ENCODE results near the gene CHRND.
"Not testable (repeated sequence)": the region's sequence is repeated elsewhere in the genome, so short reads cannot be mapped to it uniquely, and the experiment has no call there.

CHRND gene

DNA sequence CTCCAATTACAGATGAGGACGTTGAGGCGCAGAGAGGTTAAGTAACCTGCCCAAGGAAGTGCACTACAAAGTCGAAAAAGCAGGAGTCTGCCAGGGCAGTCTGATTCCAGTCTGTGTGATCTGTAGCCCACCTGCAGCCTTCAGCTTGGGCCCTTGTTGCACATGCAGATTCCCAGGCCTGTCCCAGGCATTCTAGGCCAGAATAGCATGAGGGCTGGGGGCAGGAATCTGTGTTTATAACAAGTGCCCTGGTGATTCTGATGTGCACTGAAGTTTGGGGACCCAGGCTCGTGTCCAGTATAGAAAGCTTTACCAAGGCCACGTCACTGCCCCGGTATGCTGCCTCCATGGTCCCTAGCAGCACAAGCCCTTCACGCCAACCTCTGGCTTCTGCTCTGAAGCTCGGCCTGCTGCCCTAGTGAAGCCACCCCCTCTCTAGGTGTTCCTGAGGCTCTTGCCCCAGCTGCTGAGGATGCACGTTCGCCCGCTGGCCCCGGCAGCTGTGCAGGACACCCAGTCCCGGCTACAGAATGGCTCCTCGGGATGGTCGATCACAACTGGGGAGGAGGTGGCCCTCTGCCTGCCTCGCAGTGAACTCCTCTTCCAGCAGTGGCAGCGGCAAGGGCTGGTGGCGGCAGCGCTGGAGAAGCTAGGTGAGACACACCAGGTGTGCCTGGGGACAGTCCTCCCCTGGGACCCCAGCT, 18.1 kb downstream of the CHRND start:
- DNase-seq: no peak

GRCh38 chr2:232544674-232545073, 18.7 kb downstream of the CHRND start:
- DNase-seq: no peak

DNA sequence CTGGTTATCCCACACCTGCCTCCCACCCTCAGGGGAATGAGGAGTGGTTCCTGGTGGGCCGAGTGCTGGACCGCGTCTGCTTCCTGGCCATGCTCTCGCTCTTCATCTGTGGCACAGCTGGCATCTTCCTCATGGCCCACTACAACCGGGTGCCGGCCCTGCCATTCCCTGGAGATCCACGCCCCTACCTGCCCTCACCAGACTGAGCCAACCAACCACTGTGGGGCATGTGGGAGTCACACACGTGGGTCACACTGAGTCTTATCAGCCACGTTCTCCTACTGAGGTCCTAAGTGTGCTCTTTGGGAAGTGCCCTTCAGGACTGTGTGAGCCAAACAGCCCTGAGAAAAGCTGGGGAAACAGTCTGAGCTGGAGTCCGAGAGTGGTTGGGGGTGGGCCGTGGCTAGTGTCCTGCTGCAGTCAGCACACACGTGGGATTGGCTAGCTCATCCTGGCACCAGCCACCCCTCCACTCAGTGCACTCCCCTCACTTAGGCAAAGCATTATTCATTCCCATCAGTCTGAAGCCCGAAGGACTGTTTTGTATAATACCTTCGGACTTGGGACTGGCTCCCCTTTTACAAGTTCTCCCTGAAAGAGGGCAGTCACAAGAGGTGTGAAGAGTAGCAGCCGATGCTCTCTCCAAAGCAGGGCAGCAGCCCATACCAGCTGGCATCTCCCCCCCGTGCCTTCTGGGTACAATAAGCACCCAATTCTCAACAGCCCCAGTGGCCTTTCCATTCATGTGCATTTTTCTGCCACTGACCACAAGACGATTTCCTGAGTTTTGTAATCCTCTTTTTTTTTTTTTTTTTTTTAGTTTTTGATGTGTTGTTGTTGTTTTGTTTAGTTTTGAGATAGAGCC, 19.8 kb downstream of the CHRND start:
- DNase-seq: no peak

GRCh38 chr2:232547991-232548390, 22.0 kb downstream of the CHRND start:
- DNase-seq: no peak

- DNase-seq: peak; percentile 52
Measured at GRCh38 chr2:232549655-232550353, 23.8 kb downstream of the CHRND start.

DNA sequence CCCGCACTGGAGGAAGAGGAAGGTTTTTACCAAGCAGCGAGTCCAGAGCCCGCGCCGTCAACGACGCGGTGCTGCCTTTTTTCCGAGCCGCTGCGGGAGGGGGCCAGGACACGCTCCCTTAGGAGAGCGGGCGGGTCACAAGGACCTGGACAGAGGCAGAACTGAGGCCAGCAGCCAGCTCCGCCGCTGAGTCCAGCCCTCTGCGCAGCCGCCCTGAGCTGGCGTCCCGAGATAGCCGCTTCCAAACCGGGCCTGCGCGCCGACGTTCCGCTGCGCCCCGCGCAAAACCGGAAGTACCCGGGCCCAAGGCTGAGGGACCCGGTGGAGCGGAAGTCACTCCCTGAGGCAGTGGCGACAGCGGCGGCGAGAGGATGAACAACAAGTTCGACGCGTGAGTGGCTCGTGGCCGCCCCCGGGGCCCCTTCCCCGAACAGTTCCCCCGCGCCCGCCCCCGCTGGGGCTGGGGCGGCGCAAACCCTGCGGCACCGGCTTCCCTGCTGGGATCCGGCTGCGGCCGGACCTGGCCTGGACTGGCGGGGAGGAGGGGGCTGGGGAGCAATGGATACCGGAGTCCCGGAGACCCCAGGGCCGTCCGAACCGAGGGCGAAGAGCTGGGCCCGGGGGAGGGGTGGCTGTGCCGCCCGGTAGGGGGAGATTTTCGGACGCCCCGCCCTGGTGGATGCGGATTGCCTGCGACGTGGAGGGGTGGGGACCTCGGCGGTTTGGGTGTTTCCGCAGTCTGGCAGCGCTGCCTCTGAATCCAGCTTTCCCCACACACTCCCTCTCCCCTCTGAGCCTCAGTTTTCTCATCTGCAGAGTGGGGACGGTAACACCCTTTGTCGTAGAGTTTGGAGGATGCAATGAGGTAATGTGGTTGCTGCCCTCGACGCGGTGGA, 24.6 kb downstream of the CHRND start, which contains the start of the genes EIF4E2 and TIGD1:
TSS of gene EIF4E2 (plus strand) at position 336 of the 896 bp plus-strand sequence. CDS start at position 372, 36 bp downstream.
TSS of gene TIGD1 (minus strand) at position 204 of the 896 bp plus-strand sequence. CDS start 675 bp downstream, outside the sequence.
- DNase-seq: peak; percentile 65

GRCh38 chr2:232551250-232551638, 25.3 kb downstream of the CHRND start:
- DNase-seq: no peak

- DNase-seq: no peak
Measured at GRCh38 chr2:232551776-232552175, 25.8 kb downstream of the CHRND start.

DNA sequence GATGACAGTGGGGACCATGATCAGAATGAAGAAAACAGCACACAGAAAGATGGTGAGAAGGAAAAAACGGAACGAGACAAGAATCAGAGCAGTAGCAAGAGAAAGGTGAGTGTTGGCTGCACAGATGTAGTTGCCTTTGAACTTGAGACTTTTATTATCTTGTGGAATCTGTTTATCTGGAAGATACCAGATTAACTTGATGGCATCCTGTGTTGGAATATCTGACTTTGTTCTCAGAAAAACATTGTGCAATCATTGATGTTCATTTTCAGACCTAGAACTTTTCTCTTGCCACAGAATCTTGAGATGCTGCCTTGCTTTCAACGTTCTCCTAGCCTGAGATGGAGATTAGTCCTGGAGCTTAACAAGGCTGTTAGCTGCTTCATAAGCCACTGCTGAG, 30.5 kb downstream of the CHRND start:
- DNase-seq: no peak

DNA sequence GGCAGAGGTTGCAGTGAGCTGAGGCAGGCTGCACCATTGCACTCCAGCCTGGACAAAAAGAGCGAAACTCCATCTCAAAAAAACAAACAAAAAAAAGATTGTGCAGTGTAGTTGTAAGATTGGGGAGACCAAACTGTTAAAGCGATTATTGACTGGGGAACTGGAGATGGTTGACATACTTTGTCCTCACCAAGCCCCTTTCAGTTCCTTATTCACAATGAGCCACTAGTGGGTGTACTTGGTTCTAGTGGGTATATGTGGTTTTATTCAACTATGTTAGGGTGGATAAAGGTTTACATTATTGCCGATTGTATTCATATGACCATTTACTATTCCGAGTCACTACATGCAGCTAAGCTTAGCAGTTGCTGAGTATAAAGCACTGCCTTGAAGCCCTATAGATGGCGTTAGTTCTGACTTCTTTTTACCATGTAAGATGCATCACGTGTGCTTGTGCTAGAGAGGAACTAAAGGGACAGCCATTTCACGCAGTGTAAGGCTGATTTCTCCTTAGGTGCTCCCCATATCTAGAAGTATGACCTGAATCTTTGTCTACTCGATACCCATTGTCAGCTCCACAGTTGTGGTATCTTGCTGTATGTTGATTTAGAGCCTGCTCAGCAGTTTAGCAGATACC, 36.7 kb downstream of the CHRND start:
- no peak for DNase-seq

- no peak for DNase-seq
Measured at GRCh38 chr2:232563580-232563979, 37.6 kb downstream of the CHRND start.

- no peak for DNase-seq
Measured at GRCh38 chr2:232567721-232568120, 41.8 kb downstream of the CHRND start.

DNA sequence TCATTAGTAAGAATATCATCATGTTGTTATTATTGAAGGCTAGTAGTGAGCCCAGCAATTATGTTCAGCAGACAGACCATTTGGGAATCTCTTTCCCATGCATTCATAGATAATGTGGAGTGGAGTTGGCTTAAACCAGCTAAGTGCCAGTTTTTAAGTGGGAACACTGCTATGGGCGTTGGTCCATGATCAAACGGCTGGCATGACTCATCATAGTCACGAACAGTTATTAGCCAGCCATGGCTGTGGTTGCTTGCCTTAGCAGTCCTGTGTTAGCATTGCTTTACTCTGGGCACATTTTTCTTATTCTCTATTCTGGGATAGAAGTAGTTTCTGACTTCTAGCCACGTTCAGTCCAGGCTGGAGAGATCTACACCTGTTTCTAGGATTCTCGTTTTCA, 42.2 kb downstream of the CHRND start:
- DNase-seq: no peak

- DNase-seq: no peak
Measured at GRCh38 chr2:232569541-232569940, 43.6 kb downstream of the CHRND start.

DNA sequence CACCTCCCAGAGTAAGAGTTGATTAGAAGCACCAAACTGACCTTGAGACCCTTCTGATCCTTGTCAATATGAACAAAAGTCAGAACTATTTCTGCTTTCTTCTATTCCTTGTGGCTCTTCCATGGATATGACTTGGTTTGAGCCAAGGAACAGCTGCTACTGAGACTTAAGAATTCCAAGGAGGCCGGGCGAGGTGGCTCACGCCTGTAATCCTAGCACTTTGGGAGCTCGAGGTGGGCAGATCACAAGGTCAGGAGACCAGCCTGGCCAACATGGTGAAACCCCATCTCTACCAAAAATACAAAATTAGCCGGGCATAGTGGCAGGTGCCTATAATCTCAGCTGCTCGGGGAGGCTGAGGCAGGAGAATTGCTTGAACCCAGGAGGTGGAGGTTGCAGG, 44.5 kb downstream of the CHRND start:
- not testable (repeated sequence) for DNase-seq

GRCh38 chr2:232571026-232571474, 45.1 kb downstream of the CHRND start:
- no peak for DNase-seq

DNA sequence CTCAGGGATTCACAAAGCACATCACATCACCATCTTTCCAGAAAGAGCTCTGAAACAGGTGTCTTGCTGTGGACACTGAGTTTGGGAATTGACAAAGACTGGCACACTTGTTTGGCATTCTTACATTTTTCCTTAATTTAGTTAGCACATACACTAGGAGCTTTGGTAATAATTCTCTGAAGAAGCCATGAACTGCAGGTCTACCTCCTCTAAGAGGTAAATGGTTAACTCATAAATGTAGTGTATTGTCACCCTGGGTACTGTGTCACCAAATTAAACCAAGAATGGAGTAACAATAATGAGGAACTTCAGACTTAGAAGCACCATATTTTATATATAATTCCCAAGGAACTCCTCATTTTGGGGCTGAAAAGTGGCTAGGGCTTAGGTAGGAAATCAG, 47.1 kb downstream of the CHRND start:
- no peak for DNase-seq

DNA sequence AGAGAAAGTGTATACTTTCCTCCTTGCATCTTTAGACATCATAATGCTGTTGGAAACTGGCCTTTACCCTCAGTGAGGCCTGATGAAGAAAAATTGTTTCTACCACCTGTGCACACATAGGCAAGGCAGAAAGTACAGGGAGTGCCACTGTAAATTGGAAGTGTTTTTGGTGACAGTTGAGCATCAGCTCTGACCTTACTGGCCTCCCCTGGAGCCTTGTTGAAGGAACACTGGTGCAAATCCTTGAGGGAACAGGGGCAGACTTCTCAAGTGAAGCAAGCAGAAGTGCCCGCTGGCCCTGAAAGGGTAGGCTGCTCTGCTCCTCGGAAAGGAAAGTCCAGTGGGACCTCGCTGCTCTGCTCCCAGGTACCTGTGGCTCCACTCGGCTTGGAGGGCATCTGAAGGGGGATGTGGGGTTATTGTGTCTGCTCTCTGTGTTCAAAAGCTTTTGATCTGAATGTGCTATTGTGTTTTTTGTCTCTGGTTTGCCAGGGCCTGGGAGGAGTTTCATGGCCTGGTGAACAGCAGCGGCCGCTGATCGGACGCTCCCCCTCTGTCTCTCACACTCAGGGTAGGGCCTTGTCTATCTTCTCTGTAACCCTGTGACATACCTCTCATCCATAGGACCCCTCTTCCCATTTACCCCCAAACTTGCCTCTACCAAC, 47.9 kb downstream of the CHRND start:
- DNase-seq: no peak

DNA sequence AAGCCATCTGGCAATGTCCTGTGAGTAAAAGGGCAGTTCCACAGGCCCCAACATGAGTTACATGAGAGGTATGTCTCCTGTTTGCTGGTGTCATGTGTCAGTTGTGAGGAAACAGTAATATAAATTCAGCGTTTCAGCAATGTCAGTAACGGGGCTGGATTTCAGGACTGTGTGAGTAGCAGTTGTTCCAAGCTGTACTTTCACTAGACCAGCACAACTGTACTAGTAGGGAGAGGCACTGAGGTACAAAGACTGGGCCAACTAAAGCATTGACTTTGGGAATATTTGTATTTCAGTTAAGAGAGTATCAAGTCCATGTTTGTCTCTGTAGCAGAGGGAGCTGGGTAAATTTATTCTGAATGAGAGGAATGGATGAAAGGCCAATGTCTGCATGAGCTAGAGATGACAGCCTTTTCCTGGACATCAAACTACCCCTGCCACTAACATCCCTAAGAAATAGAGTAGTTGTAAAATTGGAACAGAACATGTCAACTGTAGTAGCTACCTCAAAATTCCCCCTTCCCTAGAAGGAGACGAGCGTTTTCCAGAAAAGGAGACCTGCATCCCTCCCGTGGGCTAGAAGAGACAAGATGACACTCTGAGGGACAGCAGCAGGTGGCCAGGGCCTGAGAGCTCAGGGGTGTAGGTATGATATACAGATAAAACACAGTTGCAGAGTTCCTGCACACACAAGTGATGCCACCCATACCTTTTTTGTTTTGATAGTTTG, 48.9 kb downstream of the CHRND start:
- no peak for DNase-seq

DNA sequence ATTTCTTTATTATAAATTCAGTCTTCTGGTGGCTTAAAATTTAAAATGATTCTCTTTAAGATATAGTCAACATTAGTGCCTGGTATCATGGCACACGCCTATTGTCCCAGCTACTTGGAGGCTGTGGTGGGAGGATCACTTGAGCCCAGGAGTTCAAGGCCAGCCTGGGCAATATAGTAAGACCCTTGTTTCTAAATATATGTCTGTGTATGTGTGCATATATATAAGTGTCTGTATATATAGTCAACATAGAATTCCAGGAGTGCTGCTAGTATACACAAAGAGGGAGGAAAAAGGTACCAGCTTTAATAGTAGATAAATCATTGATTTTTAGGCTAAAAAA, 49.4 kb downstream of the CHRND start:
- no peak for DNase-seq

DNA sequence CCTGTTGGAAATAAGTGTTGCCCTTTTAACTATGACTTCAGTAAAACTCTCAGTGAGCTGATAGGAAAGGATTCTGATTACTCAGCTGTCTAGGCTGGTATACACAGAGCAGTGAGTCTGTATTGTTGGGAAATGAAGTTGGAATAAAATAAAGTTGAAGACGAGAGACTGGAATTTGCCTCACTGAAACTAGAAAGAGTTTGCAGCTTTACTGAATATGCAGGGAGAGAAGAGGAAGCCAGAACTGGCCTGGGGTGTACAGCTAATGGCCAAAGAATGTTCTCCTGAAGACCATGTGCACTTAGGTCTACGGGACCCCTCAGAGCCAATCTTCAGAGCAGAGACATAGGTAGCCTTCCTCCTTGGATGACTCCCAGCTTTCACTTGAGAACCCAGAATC, 51.0 kb downstream of the CHRND start:
- no peak for DNase-seq

Measured in DMS79 (cell line).